Mesenteric fat pad (tissue), 1 donor: ENCODE results near the gene LHFPL2. TPM values are rescaled to one million over a fixed set of nuclear protein-coding genes. Genes with fewer than 3 reads are reported as not detected.

Source experiments
- DNase-seq: peaks from one replicate; pipeline ENCODE4 v3.0.0-alpha.2; 2020; ENCODE audit warnings: low spot score
- total RNA-seq: library from RNA; stranded (reverse); fragmentation: NEBNext Ultra II Directional; extraction: Animal tissue kit (Norgen Biotek cat#: 25700); gene quantifications from one replicate; pipeline ENCODE4 v1.2.1, GENCODE V29; 2021
- donor health status: DM: yes; HTN: yes; CAD: no.

LHFPL2 gene
- total RNA-seq, 1 donor from 2014 or later: 76.0 TPM

DNA sequence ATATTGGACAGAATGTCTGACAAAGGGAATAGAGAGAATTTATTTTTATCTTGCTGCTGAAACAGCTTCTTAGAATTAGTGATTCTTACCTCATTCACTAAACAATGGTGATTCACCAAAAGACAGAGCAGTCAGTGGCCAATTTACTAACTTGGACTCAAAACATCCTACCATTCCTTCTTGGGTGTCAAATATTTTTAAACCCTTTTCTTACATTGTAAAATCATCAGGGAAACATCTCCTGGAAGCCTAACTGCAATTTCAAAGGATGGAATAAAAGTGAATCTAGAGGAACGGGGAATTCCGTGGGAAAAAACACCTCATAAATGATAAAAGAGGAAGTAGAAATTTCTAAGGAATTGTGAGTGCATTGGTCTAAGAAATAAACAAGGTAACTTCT is 97.7 kb downstream of the LHFPL2 start:
- no peak for DNase-seq

DNA sequence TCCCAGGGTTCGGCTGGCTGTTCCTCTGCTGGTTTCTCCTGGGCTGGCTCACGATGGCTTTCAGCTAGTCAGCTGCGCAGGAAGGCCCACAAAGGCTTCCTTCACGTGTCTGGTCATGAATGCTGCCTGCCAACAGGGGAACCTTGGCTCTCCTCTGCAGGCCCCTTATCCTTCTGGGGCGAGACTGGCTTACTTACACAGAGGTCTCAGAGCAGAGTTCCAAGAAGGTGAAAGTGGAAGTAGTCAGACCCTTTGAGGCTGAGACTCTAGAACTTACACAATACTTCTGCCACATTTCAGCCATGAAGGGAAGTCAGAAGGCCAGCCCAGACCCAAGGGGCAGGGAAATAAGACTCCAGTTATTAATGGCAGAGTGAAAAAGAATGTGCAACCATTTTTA is 99.5 kb downstream of the LHFPL2 start:
- no peak for DNase-seq

DNA sequence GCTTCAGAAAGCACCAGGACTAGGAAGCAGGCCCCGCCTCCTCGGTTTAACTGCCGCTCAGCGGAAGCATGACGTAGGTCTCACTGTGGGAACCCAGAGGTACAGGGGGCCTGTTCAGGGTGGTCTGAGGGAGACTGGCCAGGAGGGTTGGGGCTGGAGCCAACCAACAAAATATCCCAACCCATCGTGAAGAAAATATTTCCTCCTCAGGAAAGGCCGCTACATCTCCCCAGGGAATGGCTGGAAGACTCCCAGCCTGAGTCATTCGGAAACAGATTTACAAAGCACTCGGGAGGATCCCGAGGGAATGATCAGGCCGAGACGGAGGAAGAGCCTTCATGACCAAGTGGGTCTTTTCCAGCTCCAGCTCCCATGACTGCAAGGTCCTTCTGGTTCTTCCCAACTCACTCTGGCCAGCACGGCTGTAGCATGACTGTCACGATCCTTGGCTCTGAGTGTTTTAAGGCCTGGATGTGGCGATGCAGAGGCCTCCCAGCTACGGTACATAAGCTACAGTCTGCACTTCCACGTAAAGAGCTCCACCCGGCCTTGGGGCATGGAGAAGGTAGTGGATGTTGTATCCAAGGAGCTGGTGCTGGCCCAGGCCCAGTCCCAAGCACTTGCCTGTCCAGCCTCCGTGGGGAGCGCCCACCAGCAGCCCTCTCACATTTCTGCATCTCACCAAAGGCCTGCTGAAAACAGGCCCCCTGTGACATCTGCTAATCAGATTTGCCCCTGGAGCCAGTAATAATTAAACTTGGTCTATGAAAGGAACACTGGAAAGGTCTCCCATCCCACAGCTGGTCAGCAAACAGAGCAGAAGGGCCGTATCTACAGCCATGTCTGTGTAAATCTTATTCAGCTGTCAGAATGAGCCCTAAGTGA is 100.6 kb downstream of the LHFPL2 start:
- DNase-seq: no peak

DNA sequence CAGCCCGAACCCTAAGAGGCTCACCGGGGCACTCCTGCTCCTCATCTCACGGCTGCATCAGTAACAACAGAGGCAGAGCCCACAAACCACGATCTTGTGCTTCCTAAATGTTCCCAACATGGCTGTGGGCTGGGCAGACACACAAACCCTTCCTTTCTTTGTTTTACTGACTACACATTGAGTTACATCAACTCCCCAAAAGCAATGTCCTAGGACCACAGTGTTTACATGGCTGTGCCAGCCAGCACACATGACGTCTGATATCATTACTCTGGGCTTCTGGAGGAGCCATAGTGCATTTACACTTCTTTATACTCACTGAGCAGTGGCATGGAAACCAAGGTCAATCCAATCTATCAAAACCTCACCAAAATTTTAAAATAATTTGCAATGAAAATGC is 101.4 kb downstream of the LHFPL2 start:
- no peak for DNase-seq

DNA sequence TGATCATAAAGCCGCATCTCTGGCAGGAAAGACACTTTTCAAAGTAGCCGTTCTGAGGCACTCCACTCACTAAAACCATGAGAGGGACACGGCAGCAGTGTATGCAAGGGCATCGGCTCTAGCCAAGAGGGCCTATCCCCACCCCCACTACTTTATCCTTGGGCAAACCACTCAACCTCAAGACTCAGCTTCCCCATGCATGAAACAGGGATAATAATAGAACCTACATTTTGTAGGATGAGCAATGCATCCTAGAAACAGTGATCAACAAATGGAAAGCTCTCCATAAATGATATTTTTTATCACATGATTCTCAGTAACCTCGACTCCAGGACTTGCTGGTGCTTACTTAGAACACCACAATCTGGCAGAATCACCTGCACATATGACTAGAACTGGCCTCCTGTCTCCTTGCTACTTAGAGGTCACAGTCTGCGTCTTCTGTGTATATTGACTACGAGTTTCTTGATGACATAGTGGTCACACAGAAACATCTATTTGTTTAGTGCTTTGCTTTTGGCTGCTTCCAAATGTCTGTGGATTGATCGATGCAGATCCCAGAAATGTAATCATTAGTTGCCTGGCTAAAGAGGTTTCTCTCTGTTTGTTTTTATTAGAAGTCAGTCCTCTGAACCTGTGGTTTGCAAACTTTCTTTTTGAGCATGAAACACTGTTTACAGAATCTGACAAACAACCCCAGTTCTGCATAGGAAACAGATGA is 102.1 kb downstream of the LHFPL2 start:
- DNase-seq: no peak

DNA sequence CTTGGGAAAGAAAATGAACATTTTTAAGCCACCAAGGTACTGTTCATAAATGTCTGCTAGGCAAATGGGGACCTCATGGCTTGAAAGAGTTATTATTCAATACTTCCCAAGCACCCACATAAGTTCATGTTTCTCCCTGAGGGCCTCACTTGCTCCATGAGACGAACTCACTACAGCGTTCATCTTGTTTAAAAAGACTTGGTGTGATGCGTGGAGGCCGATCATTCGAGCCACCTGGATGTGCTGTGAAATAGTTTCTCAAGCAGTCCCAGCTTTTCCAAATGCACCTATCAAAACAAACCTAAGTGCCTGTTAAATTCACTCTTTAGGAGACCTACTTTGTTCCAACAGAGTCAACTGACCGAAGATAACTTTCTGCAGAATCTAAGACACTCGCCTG is 103.2 kb downstream of the LHFPL2 start:
- no peak for DNase-seq

DNA sequence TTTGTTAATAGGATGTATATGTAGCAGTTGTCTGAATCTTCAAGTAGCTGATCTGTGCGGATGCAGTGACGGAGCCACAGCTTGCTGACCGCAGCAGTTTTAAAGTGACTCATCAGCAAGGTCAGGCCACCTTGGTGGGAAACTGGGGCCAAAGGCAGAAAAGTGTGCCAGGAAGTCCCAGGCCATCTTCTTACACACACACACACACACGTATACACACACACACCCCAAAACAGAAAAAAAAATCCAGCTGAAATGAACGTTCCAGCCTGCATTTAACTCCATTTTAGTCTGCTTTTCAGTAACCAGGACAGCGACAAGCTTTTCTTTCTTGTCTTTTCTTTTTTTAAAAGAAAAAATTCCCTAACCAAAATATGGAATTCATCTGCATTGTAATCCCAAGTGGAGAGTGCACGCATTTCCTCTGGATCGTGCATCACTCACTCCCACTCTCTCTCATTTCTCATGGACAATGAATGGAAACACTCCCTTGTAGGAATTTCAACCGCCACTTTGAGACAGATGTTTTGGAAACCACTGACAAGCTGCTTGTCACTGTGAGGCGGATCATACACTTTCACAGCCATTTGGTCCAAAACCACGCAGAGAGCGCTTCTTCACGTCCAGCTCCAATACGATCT is 103.9 kb downstream of the LHFPL2 start:
- no peak for DNase-seq

DNA sequence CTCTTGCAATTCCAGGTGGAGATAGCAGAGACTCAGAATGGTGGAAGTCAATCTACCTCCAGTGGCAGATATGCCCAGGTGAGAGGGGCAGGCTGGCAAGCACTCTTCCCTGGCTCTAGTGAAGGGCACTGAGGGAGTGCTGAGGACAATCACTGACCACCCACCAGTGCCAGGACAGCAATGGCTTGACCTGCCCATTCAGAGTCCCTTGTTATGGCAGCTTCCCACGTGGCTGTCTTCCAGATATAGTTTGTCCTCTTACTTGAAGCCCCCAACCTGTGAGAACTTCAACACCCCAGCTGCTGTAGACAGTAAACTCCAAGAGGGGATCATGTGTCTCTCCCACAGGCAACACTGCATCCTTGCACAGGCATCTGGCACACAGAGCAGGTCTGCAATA is 104.7 kb downstream of the LHFPL2 start:
- DNase-seq: no peak

DNA sequence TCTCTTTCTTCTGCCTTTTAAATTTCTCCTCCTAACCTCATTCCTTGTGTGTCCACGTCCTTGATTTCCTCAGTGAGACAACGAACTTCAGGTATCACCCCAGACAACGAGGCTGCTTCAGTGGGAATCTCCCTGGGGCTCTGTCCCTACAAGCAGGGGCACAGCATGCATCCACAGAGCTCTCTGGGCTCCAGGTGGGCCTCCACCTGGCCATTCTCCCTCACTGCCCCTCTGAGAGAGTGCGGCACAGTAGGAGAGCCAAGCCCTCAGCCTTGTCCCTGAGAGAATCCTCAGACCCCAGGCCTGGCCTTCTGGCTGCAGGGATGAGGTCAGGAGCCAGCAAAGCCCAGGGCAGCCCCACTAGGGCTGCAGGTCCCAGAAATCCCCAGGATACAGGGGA is 105.3 kb downstream of the LHFPL2 start:
- DNase-seq: no peak

DNA sequence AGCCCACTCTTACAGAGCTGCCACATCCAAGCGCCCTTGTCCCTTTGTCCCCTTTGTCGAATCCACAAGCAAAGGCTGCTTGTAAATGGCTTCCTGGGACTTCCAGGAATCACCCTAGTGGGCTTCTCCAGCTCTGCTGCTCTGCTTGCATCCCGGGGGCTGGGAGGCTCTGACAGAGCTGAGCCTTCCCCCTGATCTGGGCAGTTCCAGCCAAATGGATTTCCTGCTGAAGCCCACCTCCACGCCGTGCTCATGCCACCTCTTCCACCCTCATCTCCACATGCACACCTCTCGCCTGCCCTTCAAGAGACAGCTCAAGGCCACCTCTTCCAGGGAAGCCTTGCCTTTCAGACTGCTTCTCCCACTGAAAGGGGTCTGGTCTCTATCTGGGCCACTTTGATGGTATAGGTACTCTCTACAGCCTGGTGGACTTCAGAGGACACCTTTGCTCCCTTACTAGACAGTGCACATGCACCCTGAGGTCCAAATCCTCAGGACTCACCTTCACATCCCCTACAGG is 106.2 kb downstream of the LHFPL2 start:
- DNase-seq: no peak

DNA sequence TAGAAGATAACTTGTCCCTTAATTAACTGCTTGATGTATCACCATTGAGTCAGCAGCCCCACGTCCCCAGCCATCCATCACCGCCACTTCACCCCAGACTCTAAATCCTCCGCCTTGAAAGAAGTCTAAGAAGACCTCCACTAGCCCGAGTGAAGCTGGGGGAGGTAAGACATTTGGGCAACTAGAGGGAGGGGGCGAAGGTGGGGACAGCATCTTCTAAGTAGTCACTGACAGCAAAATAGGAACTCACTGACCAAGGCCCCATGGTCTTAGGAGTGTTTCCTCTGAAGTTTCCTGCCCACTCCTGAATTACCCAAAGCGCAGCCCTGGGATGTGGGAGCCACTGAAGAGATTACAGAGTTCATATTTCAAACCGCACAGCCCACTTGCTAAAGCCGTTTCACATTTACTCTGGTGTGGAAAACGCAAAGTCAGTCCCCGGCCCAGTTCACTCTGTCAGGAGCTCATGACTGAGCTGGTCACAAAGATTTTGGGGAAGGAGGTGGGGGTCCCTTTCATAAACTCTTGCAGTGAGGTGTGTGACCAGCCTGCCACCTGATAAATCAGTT is 107.4 kb downstream of the LHFPL2 start:
- no peak for DNase-seq

DNA sequence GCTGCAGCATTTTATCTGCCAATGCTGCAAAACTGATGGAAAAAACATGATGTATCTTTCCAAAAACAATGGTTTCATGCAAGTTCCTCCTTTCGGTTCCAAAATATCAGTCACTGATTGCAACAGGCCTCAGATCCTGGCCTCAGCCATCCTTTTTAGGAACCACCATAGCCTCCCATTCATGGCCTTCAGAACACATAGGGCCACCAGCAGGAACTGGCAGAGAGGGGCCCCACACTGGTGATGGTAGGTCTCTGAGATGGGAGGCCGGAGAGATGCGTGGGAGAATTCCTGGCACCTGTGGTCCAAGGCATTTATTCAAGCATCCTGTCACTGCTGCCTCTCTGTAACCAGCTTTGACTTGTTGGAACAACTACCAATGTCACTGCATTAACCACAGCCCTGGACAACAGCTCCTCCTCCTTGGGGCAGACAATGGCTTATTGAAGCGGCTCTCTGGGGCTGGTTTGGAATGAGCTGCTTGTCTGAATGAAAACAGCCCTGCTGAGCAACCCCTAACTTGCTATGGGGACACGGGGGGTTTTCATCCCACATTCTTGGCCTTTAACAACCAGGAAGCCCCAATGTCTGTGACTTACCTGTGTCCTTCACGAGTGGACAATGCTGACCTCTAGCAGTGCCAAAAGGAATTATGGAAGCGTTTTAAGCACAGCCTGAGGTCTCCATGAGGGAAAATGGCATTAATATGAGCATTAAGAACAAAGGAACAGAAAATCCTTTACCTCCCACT is 108.1 kb downstream of the LHFPL2 start:
- DNase-seq: no peak

DNA sequence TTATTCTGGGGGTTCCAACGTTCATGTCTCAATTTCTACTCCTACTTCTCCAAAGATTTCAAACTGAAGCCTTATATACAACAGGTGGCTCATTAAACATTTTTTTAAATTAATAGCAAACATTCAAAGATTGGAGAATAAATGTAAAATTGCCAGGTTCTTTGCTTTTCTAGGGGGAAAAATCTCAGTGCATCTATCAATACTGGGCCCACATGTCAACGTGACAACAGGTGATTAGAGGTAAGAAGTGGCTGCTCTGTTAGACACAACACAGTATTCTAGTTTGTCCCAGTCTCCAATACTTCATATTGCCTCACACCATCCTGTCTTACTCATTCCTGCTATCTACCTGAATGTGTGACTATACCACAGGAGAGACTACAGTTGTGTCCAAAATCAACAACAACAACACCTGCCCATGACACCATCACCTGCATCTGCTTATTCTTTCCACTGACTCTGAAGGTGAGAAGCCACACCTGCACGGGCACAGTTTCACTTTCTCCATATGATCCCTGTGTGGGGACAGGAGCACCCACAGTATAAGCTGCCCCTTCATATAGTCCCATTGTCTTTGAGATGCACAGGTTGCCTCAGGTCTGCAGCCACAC is 110.2 kb downstream of the LHFPL2 start:
- DNase-seq: no peak

DNA sequence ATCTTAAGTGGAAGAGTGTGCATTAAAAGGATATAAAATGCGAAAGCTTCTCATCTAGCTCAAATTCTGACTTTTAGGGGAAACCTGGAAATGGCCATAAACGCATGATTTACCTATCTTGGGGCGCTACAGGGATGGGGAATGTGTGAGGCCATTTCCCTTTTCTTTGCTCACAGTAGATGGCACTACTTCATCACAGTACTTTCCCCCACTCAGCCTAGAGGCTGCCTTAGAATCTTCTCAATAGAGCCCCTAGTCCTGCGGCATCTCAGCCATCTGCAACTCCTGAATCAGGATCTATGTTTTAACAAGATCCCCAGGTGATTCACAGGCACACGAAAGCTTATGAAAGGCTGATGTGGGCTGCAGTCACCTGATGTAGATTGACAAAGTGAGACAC is 110.8 kb downstream of the LHFPL2 start:
- no peak for DNase-seq

DNA sequence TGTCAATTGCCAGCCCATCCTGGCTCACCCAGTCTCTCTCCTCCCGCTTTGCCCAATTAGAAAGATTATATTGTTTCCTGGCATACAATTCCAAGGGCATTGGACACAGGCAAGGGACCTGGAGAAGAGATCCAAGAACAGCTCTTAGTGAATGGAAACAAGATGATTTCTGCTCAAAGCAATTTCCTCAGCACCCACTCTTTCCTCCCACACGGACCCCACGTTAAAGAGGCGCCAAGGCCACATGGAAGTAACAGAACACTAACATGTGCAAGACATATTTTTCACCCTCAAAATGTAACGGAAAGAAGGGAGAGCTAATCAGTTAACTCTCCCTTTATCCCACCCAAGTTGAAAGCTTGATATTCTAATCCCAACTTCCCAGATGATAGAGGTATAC is 111.2 kb downstream of the LHFPL2 start:
- no peak for DNase-seq

DNA sequence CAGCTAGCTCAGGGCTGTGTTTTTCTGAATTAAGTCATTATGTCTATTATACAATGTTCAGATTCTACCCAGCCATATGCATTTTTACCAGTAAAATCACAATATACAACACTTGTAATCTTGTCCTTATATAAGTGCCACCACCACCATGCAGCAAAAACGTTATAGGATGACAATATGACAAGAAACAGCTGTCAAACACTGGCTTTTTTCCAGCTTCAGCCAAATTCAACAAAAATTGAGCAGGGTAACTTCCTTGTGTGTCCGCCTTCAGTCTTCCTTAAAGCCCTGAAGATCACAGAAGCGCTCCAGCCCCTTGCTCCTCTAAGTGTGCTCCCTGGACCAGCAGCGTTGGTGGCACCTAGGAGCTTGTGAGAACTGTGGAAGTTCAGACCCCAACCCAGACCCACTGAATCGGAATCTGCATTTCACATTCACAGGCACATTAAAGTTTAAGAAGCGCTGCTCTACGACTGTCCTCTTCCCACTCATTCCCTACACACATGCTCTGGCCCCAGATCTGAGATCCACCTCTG is 111.8 kb downstream of the LHFPL2 start:
- DNase-seq: no peak

DNA sequence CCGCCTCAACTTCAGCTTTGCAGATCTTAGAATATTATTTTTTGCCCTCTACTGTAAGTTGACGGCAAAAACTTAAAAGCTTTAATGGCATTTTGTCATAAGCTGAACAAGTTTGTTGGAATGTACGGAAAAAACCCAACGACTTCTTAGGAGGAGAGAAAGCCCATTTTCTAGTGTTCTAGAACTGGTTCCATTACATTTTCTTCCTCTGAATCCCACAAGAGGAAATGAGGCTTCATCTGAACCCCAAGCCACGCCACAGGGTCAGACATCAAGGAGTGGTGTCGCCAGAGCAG is 113.7 kb downstream of the LHFPL2 start:
- no peak for DNase-seq

DNA sequence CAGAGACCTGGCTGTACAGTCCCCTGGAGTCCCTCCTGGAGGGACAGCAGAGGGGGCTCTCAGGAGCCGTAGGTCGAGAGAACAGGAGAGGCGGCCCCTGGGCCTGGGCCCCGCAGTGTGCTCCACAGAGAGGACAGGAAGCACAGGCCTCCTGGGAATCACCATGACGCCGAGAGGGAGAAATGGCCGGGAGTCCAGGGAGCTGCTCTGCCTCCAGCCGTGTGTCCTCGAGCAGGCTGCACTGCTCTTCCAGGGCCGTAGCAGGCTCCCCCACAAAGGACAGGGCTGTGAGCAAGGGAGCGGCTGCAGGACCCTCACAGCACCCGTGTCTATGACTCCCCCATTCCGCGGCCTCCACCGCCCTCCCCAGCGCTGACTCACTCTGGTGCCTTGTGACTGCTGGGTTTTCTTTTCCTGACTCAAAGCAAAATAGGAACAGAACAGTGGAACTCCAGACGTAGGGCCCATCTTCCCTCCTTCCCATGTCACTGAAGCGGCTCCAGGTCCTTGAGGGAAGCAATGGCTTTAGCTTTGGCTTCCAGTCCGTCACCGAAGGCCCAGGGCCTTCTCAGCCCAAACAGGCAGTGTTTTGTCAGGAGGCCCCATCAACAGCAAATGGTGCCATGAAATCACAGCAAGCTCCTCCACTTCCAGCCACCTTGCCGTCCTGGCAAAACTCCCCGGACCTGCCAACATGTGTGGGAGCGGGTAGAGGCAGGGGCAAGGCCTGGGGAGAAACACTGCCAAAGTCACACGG is 114.2 kb downstream of the LHFPL2 start:
- DNase-seq: no peak

DNA sequence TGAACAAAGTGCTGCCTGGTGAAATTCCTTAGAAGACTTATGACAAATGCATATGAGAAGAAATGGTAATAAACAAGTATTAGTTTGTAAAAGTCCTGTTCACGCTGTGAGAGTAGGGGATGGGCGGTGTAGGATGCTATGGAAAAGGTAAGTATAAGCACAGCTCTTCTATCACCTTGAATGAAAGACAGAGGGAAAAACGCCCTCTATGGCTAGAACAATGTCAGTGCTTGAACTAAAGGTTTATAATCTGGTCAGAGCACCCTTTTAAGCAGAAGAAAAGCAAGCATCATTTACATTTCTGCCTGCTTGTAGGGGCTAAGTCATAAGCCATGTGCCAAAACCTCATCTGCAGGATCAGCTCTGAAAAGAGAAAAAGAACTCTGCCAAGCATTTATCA is 115.2 kb downstream of the LHFPL2 start:
- DNase-seq: no peak
